HG03342 (cell line): ENCODE measurements around the gene THAP3.
"Not testable (repeated sequence)": the region's sequence is repeated elsewhere in the genome, so short reads cannot be mapped to it uniquely, and the experiment has no call there.

Experiments used
- ATAC-seq: cut with Tn5 transposase; IDR thresholded peaks from one replicate; pipeline ENCODE4 v1.9.1; 2021; ENCODE audit warnings: mild to moderate bottlenecking, moderate library complexity; ENCODE audit not compliant: unreplicated experiment

Gene THAP3

GRCh38 chr1:6632588-6633514, 8.2 kb downstream of the THAP3 start:
- ATAC-seq = no peak

GRCh38 chr1:6634371-6635052, 9.8 kb downstream of the THAP3 start:
- ATAC-seq = no peak

- ATAC-seq = no peak
These were observed 10.7 kb downstream of the THAP3 start for GRCh38 chr1:6635161-6635909.

GRCh38 chr1:6635910-6636760, 11.5 kb downstream of the THAP3 start:
- ATAC-seq = no peak

- not testable (repeated sequence) for ATAC-seq
These were observed 12.1 kb downstream of the THAP3 start for GRCh38 chr1:6636778-6637177.

- ATAC-seq = no peak
These were observed 13.1 kb downstream of the THAP3 start for GRCh38 chr1:6637770-6638169.

GRCh38 chr1:6638226-6638625, 13.6 kb downstream of the THAP3 start:
- no peak for ATAC-seq

- ATAC-seq = not testable (repeated sequence)
These were observed 16.2 kb downstream of the THAP3 start for GRCh38 chr1:6640867-6641266.

GRCh38 chr1:6645018-6645417, 20.4 kb downstream of the THAP3 start:
- no peak for ATAC-seq

GRCh38 chr1:6646499-6647148, 22.0 kb downstream of the THAP3 start:
- ATAC-seq = no peak

GRCh38 chr1:6648556-6648955, 23.9 kb downstream of the THAP3 start:
- no peak for ATAC-seq

- ATAC-seq = no peak
These were observed 27.2 kb downstream of the THAP3 start for GRCh38 chr1:6651909-6652308.

- no peak for ATAC-seq
These were observed 28.3 kb downstream of the THAP3 start for GRCh38 chr1:6652986-6653385.

GRCh38 chr1:6653436-6654290, 29.0 kb downstream of the THAP3 start:
- no peak for ATAC-seq

- no peak for ATAC-seq
These were observed 32.5 kb downstream of the THAP3 start for GRCh38 chr1:6657138-6657537.

GRCh38 chr1:6658359-6659060, 33.8 kb downstream of the THAP3 start:
- no peak for ATAC-seq

- no peak for ATAC-seq
These were observed 35.9 kb downstream of the THAP3 start for GRCh38 chr1:6660415-6661049.

GRCh38 chr1:6662468-6662867, 37.8 kb downstream of the THAP3 start:
- ATAC-seq = not testable (repeated sequence)
